ENCODE results near the gene FH. TPM values are rescaled to one million over a fixed set of nuclear protein-coding genes. Genes with fewer than 3 reads are reported as not detected.

The FH gene
- total and polyA plus RNA-seq, 2 of the 13 experiments (the other 11 are each of a cell fraction or from before 2014, with no cell fraction given): 39.2 to 152 TPM

GRCh38 chr1:241520080-241520465, 518 bp upstream of the FH start:
- DNase-seq (ENCODE audit: low spot score): no peak
- FAIRE-seq: no peak
- 1% methylated on average over 6 of the region's 6 CpGs for WGBS (ENCODE audit: low lambda C conversion rate)
- peaks cover 0 to 5% of the 10 kb centered on the region in 2 experiments; a peak in 2 of 5 replicates for H3K36me3 ChIP-seq (replicated peaks in 1 of 2; ENCODE audit: control insufficient read depth in 1 of 2, insufficient read depth in 2 of 2, low read length in 2 of 2)
- in situ Hi-C loops (cut with HindIII; ENCODE audit: extremely low pct_ligation_motif_present, low pct_unique_long_range_greater_than_20kb) (loop anchor here (10.0 kb wide), 1 partner anchor 115 kb away; no protein-coding TSS in a partner anchor), intact Hi-C loops (cut with micrococcal nuclease; ENCODE audit: unreplicated experiment) (no loop called here)
- no peaks in the 10 kb centered on the region for H3K27me3 ChIP-seq (ENCODE audit: control insufficient read depth in 1 of 2, insufficient read depth in 2 of 2, low read length in 2 of 2)
- peaks cover 24% of the 10 kb centered on the region for H3K4me1 ChIP-seq (ENCODE audit: insufficient read depth, low read length)
- H3K27ac ChIP-seq (ENCODE audit: extremely low read length, insufficient read depth, low read length): peak overlapping the region; percentile 44
- BruUV-seq (replicated peaks): no TSS peak
- peak overlapping the region; percentile 79 for H3K9ac ChIP-seq (ENCODE audit: insufficient read depth, low read depth, low read length)
- ChIA-PET POLR2A (interaction anchor here (0.9 to 2.4 kb wide), 2 partner anchors 27 to 120 kb away, joined by 4 to 11 read pairs; partner anchors contain the start of genes CHML and OPN3), CTCF (ENCODE audit: low intra/inter-chr PET ratio, low total read pairs) (no interaction called here)
- peaks cover 32% of the 10 kb centered on the region for H3K79me2 ChIP-seq (ENCODE audit: insufficient read depth, low read length)
- no peaks in the 10 kb centered on the region; the same call in 1 of the 2 replicates for H4K20me1 ChIP-seq (ENCODE audit: insufficient read depth, low read length)
- ATAC-seq: no peak
- no peaks in the 10 kb centered on the region for H3K9me3 ChIP-seq (ENCODE audit: low read length)
- peak overlapping the region; percentile 76 for H3K4me2 ChIP-seq (ENCODE audit: low read depth, low read length)
- peak overlapping the region; percentile 98 for H2AFZ ChIP-seq (ENCODE audit: low read length)
- TF ChIP-seq MIER3 (CRISPR knock-in tag; IDR thresholded peaks at IDR 0.05; ENCODE audit: borderline replicate concordance): no peak
- TF ChIP-seq ZNF264 (CRISPR knock-in tag; IDR thresholded peaks at IDR 0.05): 0 out of 2 replicates have a peak, but pooled peaks have one; percentile 5
- peak overlapping the region; percentile 51 to 87 (median 65); a peak in 5 of 6 replicates for H3K4me3 ChIP-seq (replicated peaks in 1 of 3; ENCODE audit: insufficient read depth in 1 of 3, low read depth in 2 of 3, low read length in 3 of 3)

- H3K4me2 ChIP-seq (ENCODE audit: low read depth, low read length): peak overlapping the region; percentile 71
- no peaks in the 10 kb centered on the region for H3K9me3 ChIP-seq (ENCODE audit: low read length)
- in situ Hi-C loops (cut with HindIII; ENCODE audit: extremely low pct_ligation_motif_present, low pct_unique_long_range_greater_than_20kb): no loop called here
- no peak for FAIRE-seq
- WGBS (ENCODE audit: low lambda C conversion rate): under 1% methylated on average over 10 of the region's 28 CpGs
- H3K36me3 ChIP-seq (replicated peaks in 1 of 2; ENCODE audit: control insufficient read depth in 1 of 2, insufficient read depth in 2 of 2, low read length in 2 of 2): peaks cover 0 to 5% of the 10 kb centered on the region in 2 experiments; a peak in 2 of 5 replicates
- ChIA-PET POLR2A (interaction anchor here (2.4 kb wide), 1 partner anchor 122 kb away, joined by 11 read pairs; the partner anchor contains the start of genes CHML and OPN3), CTCF (ENCODE audit: low intra/inter-chr PET ratio, low total read pairs) (no interaction called here)
- BruUV-seq (replicated peaks): TSS peak; percentile 63
- H3K27ac ChIP-seq (ENCODE audit: extremely low read length, insufficient read depth, low read length): peak overlapping the region; percentile 82
- peak overlapping the region; percentile 63 to 88 (median 87) for H3K4me3 ChIP-seq (replicated peaks in 1 of 3; ENCODE audit: insufficient read depth in 1 of 3, low read depth in 2 of 3, low read length in 3 of 3)
- peak overlapping the region; percentile 52 for H2AFZ ChIP-seq (ENCODE audit: low read length)
- peaks cover 33% of the 10 kb centered on the region for H3K79me2 ChIP-seq (ENCODE audit: insufficient read depth, low read length)
- ATAC-seq: peak; percentile 72
- H3K4me1 ChIP-seq (ENCODE audit: insufficient read depth, low read length): peaks cover 27% of the 10 kb centered on the region
- no peaks in the 10 kb centered on the region; the same call in 1 of the 2 replicates for H4K20me1 ChIP-seq (ENCODE audit: insufficient read depth, low read length)
- H3K9ac ChIP-seq (ENCODE audit: insufficient read depth, low read depth, low read length): peak overlapping the region; percentile 79
- peak; percentile 6 for DNase-seq (ENCODE audit: low spot score)
- intact Hi-C loops (cut with micrococcal nuclease; ENCODE audit: unreplicated experiment): loop anchor here (1.0 kb wide), 1 partner anchor 122 kb away; the partner anchor contains the start of genes CHML and OPN3
- no peaks in the 10 kb centered on the region for H3K27me3 ChIP-seq (ENCODE audit: control insufficient read depth in 1 of 2, insufficient read depth in 2 of 2, low read length in 2 of 2)
- TF ChIP-seq ZNF343 (CRISPR knock-in tag; IDR thresholded peaks at IDR 0.05) (no peak), SIN3B (IDR thresholded peaks at IDR 0.05; ENCODE audit: low read length) (0 out of 2 replicates have a peak, but pooled peaks have one; percentile 11), ZNF552 (CRISPR knock-in tag; IDR thresholded peaks at IDR 0.05; ENCODE audit: borderline replicate concordance) (0 out of 2 replicates have a peak, but pooled peaks have one; percentile 47), MTERF4 (CRISPR knock-in tag; IDR thresholded peaks at IDR 0.05) (0 out of 2 replicates have a peak, but pooled peaks have one; percentile 25), SMAD3 (CRISPR knock-in tag; IDR thresholded peaks at IDR 0.05) (no peak), DR1 (CRISPR knock-in tag; IDR thresholded peaks at IDR 0.05) (no peak), ZFP82 (CRISPR knock-in tag; IDR thresholded peaks at IDR 0.05; ENCODE audit: borderline replicate concordance) (0 out of 2 replicates have a peak, but pooled peaks have one; percentile 24), ZSCAN31 (CRISPR knock-in tag; IDR thresholded peaks at IDR 0.05; ENCODE audit: low read depth) (peak; percentile 19; the same call in 1 of the 2 replicates), ATF2 (CRISPR knock-in tag; IDR thresholded peaks at IDR 0.05) (no peak), HOXA5 (CRISPR knock-in tag; IDR thresholded peaks at IDR 0.05) (0 out of 2 replicates have a peak, but pooled peaks have one; percentile 15), CEBPB (IDR thresholded peaks at IDR 0.05; ENCODE audit: borderline replicate concordance, low read depth, low read length) (no peak)
Measured at GRCh38 chr1:241518476-241519307, 863 bp downstream of the FH start.
